GM18507 (cell line): ENCODE results near the gene TMEM252.

Source experiments
- DNase-seq: peaks from one replicate; pipeline ENCODE4 v3.0.0; 2011; ENCODE audit warnings: low read depth; ENCODE audit not compliant: insufficient read length; ENCODE audit errors: extremely low spot score
- FAIRE-seq: peaks from 2 replicates; lab custom pipeline; 2011; peaks lifted over from hg19 to GRCh38; lab: Jason Lieb, UNC

TMEM252 gene

DNA sequence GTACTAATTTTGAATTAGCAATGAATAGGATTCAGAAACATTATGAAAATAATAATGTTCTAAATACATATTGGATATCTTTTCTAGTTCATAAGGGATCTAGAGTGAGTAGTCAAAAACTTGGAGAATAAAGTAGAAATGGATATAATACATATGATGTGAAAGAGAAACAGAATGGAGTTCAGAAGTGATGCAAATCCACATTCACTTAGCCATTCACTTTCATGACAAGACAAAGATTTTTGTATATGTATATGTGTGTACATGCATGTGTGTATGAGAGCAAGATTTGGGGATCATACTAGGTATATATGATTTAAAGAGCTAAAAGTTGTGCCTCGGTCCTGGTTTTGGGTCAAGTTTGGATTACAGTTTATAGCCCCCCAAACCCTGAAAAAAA, 34.1 kb downstream of the TMEM252 start:
- DNase-seq (no peak), FAIRE-seq (peak; percentile 39)

DNA sequence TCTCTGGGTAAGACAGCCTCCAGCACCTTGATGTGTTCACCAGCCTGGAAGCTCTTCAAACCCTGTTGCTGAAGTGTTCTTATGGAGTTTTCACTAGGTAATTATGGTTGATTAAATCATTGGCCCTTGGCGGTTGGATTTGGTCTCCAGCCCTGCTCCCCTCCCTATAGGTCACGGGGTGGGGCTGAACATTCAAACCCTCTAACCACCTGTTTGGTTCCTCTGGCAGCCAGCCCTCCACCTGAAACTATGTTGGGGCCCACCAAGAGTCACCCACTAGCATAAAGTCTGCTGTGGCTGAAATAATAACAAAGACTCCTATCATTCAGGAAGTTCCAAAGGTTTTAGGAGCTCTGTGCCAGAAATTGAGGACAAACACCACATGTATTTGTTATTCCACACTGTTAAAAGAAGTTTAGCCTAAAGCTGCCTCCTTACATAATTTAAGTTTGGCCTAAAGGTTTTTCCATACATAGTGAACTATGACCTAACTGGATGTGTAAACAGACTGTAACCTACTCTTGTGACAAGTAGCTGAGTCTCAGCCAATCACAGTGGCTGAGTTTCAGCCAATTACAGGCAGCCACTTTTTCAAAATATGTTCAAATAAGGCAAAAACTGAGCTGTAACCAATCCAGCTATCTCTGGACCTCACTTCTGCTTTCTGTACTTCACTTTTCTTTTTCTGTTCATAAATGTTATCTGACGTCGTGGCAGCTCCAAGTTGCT, 34.8 kb downstream of the TMEM252 start:
- no peak for FAIRE-seq
- no peak for DNase-seq

DNA sequence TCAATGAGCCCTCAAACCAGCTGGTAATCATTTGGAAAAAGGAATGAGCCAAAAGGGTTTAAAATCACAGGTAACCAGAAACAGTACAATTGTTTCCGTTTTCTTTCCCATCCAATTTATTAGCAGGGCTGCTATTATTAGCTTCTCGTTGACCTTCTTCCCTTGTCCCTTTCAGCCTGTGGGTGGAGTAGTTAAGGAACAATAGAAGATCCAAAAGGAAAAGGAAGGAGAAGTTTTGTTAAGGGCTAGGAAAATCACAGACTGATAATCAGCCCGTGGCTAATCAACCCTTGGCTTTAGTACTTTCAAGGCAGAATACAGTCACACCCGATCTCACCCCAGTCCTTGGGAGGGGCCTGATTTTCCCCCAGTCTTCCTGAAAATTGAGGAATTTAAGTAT, 38.4 kb downstream of the TMEM252 start:
- no peak for DNase-seq
- no peak for FAIRE-seq

DNA sequence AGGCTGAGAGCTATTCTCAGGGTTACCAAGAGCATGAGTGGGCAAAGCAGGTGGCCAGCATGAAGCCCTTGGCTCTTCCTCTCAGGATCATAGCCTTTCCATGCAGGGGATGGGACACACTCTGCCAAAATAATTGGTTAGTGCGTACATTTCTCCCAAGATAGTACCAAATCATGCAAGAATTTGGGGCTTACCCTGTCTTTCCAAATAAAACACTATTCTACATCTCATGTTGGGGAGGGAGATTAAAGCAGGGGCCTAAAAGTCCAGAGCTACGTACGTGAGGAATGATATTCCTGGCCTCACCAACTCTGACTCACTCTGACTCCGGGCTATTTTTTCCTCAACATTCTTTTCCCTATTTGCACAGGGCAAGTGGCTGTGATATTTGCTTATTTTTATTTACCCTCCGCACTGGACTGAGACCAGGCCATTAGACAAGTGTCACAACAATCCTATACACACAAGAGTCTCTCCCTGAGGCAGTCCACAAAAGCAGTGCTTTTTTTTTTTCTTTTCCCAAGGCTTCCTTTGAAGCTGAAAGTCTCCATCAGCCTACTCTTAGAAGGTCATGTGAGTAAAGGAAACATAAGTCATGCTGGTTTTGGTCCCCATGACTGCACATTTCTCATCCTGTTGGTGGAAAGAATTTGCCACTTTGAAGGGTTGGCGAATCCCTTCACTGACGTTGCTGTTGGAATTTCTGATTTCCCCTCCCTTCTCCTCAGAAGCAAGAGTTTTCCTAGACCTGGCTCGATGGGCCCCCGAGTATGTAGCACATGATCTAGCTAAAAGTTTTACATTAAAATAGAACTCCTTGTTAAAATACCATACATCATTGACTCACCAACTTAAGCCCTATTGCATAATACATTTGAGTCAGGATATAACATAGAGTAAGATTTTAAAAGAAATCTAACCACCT, 40.0 kb downstream of the TMEM252 start:
- DNase-seq = no peak
- no peak for FAIRE-seq

DNA sequence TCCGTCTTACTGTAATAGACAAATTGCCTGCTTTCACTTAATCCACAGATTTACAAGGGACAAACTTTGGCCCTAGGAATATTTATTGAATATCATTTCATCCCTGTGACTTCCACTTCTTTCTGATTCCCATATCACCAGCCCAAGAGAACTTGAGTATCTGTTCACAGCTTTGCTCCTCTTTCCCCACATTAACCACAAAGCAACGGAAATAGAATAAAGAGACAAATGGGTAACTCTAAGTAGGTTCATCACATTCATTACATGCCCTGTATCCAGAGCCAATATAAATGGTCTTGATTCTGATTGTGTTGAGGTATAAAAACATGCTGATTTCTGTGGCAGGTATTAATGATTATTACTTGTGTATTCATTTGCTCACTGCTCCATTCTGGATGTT, 41.9 kb downstream of the TMEM252 start:
- FAIRE-seq = no peak
- no peak for DNase-seq

DNA sequence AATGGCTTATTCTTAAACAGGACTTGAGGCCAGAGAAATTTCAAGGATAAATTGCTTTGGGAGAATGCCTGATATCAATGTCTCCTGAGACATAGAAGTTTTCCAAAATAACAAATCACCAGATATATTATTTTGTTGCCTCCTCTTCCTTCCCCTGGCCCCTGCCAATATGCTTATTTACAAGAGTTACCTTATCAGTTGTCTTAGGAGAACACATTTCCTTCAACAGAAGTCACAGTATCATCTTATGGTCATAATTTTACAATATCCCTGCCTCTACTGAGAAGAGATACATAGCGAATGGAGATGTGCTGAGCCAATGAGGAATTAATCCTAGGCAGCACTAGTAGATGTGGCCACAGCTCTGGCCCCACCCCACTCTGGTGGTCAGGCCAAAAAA, 43.1 kb downstream of the TMEM252 start:
- DNase-seq (no peak), FAIRE-seq (no peak)

DNA sequence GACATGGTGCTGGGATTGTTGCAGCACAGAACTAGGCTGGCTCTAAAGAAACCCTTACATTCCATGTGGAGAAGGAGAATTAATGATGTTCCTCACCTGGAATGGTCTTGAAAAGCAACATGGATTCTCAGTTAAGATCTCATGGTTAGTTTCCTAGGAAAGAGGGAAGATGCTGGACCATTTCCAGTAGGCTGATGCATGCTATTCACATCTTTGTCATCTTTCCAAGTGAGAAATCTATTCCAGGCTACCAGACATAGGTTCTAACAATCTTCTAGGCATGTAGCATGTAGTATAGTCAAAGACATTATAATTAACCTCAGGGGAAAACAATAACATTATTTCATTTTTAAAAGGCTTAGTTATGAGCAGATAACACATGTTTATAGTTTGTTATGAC, 44.3 kb downstream of the TMEM252 start:
- no peak for FAIRE-seq
- no peak for DNase-seq

DNA sequence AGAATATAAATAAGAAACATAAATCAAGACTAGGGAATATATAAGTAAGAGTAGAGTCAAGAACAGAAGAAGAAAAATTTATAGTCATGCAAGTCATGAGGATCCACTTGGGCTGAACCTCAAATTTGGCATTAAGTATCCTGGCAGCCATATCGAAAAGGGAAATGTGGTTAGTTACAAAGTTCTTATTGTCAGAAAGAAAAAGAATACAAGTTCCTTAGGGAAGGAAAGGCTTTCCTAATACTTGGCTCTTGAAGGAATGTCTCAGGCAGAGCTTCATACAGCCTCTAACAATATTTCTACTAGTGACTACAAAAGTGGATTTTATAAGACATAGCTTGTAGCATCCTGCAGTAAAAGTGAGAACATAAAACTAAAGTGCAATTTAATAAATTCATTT, 45.4 kb downstream of the TMEM252 start:
- no peak for DNase-seq
- no peak for FAIRE-seq

DNA sequence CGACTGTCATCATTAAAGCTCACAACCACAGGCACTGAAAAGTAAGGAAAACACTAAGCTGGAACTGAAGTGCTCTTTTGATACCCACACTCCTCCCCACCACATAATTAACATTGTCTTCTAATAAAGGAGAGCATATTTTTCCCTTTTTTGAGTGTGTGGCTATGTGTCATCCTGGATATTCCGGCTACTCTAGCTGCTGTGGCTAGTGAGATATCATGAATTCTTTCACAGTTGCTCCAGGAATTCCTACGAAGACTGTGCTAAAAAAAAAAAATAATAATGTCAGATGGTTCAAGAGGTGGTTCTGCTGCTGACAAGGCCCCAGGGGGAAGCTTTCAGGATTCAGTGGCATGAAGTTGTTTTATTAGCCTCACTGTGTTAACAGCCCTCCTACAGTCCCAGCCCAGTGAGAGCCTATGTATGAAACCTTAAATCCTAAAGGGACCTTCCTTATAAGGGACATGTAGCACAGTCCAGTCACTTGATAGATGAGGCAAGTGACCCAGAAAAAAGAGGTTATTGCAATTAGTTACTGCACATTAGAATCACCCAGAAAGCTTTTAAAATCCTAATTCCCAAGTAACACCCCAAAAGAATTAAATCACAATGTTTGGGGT, 46.6 kb downstream of the TMEM252 start:
- DNase-seq = no peak
- no peak for FAIRE-seq

DNA sequence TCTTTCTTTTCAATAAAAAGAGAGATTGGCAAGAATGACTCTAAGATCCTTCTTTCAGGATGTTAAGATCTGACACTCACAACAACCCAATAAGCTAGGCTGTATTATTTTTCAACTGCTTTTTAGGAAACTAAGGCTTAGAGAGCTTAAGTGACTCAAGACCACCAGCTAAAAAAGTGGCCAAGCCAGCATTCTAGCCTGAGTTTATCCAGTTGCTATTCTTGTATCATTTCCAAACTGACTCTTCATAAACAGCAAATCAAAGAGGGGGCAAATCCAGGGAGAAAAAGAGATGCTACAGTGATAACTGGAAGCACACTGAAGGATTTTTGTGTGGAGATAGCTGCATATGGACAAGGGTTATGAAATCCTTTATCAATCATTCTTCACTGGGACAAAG, 47.1 kb downstream of the TMEM252 start:
- FAIRE-seq (no peak), DNase-seq (no peak)

DNA sequence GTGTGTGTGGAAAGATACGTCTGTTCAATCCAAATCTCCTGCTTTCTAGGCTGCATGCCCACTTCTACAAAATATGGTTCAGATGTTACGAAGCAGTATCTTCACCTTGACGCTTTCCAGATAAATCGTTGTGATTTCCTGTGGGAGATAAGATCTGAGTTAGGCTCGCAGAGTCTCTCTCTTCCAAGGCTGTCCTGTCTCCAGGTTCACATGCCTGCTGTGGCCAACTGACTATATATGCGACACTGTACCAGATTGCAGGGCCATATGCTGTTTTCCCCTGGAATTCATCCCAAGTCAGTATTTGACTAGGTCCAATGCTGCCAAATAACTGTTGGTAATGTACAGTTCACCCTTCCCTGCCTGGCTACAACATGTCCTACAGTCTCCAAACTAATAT, 47.9 kb downstream of the TMEM252 start:
- DNase-seq = no peak
- no peak for FAIRE-seq

DNA sequence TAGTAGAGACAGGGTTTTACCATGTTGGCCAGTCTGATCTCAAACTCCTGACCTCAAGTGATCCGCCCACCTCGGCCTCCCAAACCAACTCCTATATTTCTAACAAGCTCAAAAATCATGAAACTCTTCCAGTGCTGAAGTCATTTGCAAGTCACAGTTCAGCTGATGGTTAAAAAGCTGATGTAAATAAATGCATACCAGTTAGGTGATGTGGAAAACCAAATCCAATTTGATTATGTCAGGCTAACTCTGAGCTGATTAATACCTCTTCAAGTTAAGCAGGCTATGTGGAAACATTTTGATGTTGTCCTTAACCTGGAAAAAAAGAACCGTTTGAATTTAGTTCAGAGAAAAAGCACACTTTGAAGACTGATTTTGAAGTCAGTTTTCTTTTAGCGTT, 51.0 kb downstream of the TMEM252 start:
- no peak for FAIRE-seq

DNA sequence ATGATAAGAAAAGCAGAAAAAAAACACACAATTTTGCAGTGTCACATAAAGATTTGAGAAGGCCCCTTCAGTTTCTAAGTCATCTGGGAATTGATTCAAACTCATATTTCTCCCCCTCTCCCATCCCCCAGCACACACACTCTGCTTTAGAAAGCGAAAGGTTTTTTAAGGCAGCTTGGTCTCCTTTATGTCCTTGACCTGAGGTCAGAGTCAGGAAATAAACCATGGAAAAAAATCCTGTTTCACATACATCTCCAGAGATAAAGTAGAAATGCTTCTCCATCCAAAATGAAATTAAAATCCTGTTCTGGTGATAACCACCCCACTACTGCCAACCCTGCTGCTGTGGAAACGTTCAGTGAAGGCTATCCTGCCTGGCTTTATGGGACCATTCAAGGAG, 52.6 kb downstream of the TMEM252 start:
- no peak for FAIRE-seq
- no peak for DNase-seq

More for the DNA sequence above, 51.0 kb downstream of the TMEM252 start:
- no peak for DNase-seq
